Transverse colon (tissue), 4 donors: Measurements from ENCODE around the gene PPP1R2B. TPM values are rescaled to one million over a fixed set of nuclear protein-coding genes. Genes with fewer than 3 reads are reported as not detected.
A peak's percentile ranks its signal among the peaks of the same experiment; 100 is the strongest.

Source experiments
- DNase-seq: peaks from one replicate; pipeline ENCODE4 v3.0.0-alpha.2; 2019
- H3K27ac ChIP-seq, 4 donors: fragments of 200-600 bp; sonication (generic); 2 replicates each; pipeline ENCODE4 v1.5.1; 2016 to 2018; ENCODE audit warnings: inconsistent platforms in 4 of 4
- H3K27me3 ChIP-seq: fragments of 200-600 bp; sonication (generic); 2 replicates; pipeline ENCODE4 v1.5.1; 2017; ENCODE audit warnings: inconsistent platforms
- H3K36me3 ChIP-seq, 4 donors: fragments of 200-600 bp; sonication (generic); 2 replicates each; pipeline ENCODE4 v1.5.1; 2017 to 2019; ENCODE audit warnings: inconsistent platforms in 4 of 4
- H3K4me1 ChIP-seq, 4 donors: fragments of 200-600 bp; sonication (generic); 2 replicates each; pipeline ENCODE4 v1.5.1; 2017 to 2020; ENCODE audit warnings: inconsistent platforms in 4 of 4
- H3K4me3 ChIP-seq, 4 donors: fragments of 200-600 bp; sonication (generic); 1 replicate in 1 of 4; 2 replicates in 3 of 4; pipeline versions ENCODE4 v1.5.1 to v1.6.1; 2017 to 2019; ENCODE audit warnings: inconsistent platforms in 4 of 4
- H3K9me3 ChIP-seq, 2 donors: fragments of 200-600 bp; sonication (generic); 2 replicates each; pipeline ENCODE4 v1.5.1; 2017 to 2019; ENCODE audit warnings: inconsistent platforms in 2 of 2
- EP300 ChIP-seq: sonication (generic); formaldehyde crosslinking; IDR thresholded peaks from one replicate; pipeline ENCODE4 v1.6.1; 2017; ENCODE audit warnings: antibody characterized with exemption, low read depth
- POLR2A ChIP-seq: fragments of 450-650 bp; IDR thresholded peaks from one replicate; pipeline ENCODE4 v1.6.1; 2016; ENCODE audit warnings: antibody characterized with exemption, mild to moderate bottlenecking, moderate library complexity
- POLR2AphosphoS5 ChIP-seq, 3 donors: sonication (generic); formaldehyde crosslinking; IDR thresholded peaks; one replicate each; pipeline ENCODE4 v1.6.1; 2016; ENCODE audit warnings: antibody characterized with exemption in 3 of 3
- WGBS, 2 donors: methylation state at CpG; one replicate each; pipeline ENCODE4 v1.1.5; 2018; ENCODE audit warnings: low coverage in 1 of 2; 5-methylcytosine and 5-hydroxymethylcytosine counted together
- in situ Hi-C, 4 donors: fragments of 200-750 bp; cut with MboI; loops; one replicate each; pipeline versions ENCODE4 v1.15.0 to v1.15.1; 2017; ENCODE audit warnings: low sequenced_read_pairs in 3 of 4, low pct_ligation_motif_present in 1 of 4, low pct_unique_long_range_greater_than_20kb in 1 of 4
- intact Hi-C: fragments of 100-400 bp; cut with DNase I; formaldehyde crosslinking; loops from one replicate; pipeline ENCODE4 v1.15.1; 2023; ENCODE audit warnings: low total_unique reads
- total RNA-seq, 4 donors: library from RNA; depleted of rRNA; stranded (reverse); fragments of >200 nt; gene quantifications; one replicate each; pipeline ENCODE4 v1.1.0, GENCODE V29; 2016
- TF ChIP-seq, protein P1 (sequence below), 5 experiments: fragments of 200-600 bp in 3 of 5; fragments of 450-650 bp in 2 of 5; sonication (generic) in 3 of 5; IDR thresholded peaks; 1 replicate in 2 of 5; 2 replicates in 3 of 5; pipeline ENCODE4 v1.5.1; 2016 to 2017; ENCODE audit warnings: antibody characterized with exemption in 5 of 5, inconsistent platforms in 3 of 5, mild to moderate bottlenecking in 2 of 5, moderate library complexity in 1 of 5

Gene PPP1R2B
- total RNA-seq, 4 donors from 2014 or later, result not detected

DNA sequence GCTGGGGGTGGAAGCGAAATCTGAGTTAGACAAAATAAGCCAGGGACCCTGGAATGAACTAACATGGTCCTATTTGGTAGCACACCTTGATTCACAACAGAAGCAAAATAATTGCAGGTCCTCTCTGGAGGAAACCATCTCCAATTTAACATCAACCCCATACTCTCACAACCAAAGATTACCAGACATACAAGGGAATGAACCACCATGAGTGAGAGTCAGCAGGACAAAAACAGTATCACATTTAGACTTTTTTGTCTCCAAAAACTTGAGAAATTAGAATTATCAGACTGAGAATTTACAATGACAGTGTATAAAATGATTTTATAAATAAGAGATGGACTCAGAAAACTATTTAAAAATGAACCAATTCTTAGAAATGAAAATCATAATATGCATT, 21.1 kb downstream of the PPP1R2B start:
- TF ChIP-seq EP300 (no peak), POLR2A (no peak)
- Histone ChIP-seq H3K4me1 (no peaks in the 10 kb centered on the region), H3K4me3 (no peak overlapping the region), H3K9me3 (no peaks in the 10 kb centered on the region), H3K27ac (no peak overlapping the region), H3K36me3 (no peaks in the 10 kb centered on the region), H3K27me3 (no peaks in the 10 kb centered on the region)
- in situ Hi-C loops, result no loop called here
- WGBS, 2 donors, result 76 to 100% methylated on average over 1 of the region's 1 CpG
- no peak for DNase-seq
- intact Hi-C loops, result no loop called here

DNA sequence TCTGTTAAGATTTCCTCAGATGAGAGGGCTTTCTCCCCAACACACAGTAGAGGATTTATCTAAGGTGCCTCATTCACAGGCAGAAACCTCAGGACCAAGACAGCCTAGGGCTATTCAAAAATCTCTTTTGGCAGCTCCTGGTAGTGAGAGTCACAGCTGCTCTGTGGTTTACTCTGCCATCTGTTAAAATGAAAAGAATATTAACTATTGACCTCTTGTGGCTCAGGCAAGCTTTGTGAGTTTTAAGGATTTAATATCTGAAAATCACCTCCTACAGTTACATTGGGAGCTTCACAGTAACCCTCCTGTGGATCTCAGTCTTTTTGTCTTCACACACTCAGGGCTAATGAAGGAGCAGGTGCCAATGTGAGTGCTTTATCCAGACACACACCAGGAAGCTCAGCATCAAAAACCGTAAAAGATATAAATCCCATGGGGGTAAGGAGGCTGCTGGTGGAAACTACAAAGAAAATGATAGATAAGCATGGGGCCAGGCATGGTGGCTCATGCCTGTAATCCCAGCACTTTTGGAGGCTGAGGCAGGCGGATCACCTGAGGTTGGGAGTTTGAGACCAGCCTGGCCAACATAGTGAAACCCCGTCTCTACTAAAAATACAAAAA, 29.7 kb downstream of the PPP1R2B start:
- 73 to 75% methylated on average over 3 of the region's 3 CpGs for WGBS, 2 donors
- in situ Hi-C loops, result no loop called here
- intact Hi-C loops, result no loop called here

DNA sequence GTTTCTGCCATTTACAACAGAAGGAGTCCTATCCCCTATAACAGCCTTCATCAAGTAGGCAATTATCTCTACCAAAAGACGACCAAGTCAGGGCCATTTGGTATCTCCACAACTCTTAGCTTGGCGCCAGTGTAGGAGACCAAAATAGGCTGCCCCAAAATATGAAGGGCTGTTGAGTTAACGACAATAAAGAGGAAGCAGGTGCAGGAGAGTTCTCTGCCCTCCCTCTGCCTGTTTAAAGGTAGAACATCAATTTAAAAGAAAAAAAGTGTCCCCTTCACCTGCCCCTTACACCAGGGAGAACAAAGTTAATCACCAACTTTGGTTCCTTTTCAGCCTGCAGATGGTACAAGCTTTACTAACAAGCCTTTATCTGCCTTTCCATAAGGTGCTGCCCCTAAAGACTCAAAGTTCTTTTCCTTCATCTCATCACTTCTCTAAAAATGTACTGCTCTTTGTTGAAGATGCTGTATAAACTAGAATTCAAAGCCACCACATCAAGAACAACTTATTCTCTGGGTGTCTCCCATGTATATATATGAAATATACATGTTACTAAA, 33.3 kb downstream of the PPP1R2B start:
- WGBS, 2 donors, result 51% methylated on average over 3 of the region's 3 CpGs; no CpG with 5 or more reads in 1 of the 2 donors
- H3K27ac ChIP-seq, result no peak overlapping the region
- in situ Hi-C loops (no loop called here), intact Hi-C loops (no loop called here)
- DNase-seq, result no peak
- no peaks in the 10 kb centered on the region for H3K9me3 ChIP-seq
- H3K36me3 ChIP-seq, result no peaks in the 10 kb centered on the region
- H3K4me1 ChIP-seq, result no peaks in the 10 kb centered on the region
- TF ChIP-seq, protein P1, sequence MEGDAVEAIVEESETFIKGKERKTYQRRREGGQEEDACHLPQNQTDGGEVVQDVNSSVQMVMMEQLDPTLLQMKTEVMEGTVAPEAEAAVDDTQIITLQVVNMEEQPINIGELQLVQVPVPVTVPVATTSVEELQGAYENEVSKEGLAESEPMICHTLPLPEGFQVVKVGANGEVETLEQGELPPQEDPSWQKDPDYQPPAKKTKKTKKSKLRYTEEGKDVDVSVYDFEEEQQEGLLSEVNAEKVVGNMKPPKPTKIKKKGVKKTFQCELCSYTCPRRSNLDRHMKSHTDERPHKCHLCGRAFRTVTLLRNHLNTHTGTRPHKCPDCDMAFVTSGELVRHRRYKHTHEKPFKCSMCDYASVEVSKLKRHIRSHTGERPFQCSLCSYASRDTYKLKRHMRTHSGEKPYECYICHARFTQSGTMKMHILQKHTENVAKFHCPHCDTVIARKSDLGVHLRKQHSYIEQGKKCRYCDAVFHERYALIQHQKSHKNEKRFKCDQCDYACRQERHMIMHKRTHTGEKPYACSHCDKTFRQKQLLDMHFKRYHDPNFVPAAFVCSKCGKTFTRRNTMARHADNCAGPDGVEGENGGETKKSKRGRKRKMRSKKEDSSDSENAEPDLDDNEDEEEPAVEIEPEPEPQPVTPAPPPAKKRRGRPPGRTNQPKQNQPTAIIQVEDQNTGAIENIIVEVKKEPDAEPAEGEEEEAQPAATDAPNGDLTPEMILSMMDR (IDR thresholded peaks at IDR 0.05), result no peak
- no peak for TF ChIP-seq POLR2A
- TF ChIP-seq POLR2AphosphoS5 (IDR thresholded peaks at IDR 0.05), result no peak
- TF ChIP-seq EP300, result no peak
- H3K27me3 ChIP-seq, result no peaks in the 10 kb centered on the region
- no peak overlapping the region for H3K4me3 ChIP-seq

More for the DNA sequence above, 29.7 kb downstream of the PPP1R2B start:
- H3K27ac ChIP-seq, result peak overlapping the region in 1 of 4 donors; percentile 17
- no peaks in the 10 kb centered on the region for H3K36me3 ChIP-seq
- no peaks in the 10 kb centered on the region for H3K27me3 ChIP-seq
- DNase-seq, result peak; percentile 20
- no peaks in the 10 kb centered on the region for H3K9me3 ChIP-seq
- H3K4me3 ChIP-seq, result no peak overlapping the region
- TF ChIP-seq POLR2AphosphoS5 (IDR thresholded peaks at IDR 0.05) (no peak), POLR2A (no peak)
- TF ChIP-seq, protein P1 (IDR thresholded peaks at IDR 0.05), result no peak
- no peaks in the 10 kb centered on the region for H3K4me1 ChIP-seq

DNA sequence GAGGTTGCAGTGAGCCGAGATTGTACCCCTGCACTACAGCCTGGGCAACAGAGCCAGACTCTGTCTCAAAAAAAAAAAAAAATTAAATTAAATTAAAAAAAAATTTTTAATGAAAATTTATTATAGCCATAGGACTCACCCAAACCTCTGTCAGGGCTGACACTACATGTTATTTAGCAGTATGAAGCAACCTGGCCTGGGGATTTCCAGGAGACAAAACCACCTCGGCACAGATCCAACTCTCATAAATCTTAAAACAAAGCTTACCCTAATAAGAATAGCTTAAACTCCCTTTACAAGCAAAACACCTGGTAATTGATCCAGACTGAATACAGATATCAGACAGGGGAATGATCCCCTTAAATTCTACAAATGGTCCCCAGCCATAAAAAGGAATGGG, 38.4 kb downstream of the PPP1R2B start:
- H3K4me3 ChIP-seq, result no peak overlapping the region

More for the DNA sequence above, 38.4 kb downstream of the PPP1R2B start:
- WGBS, 2 donors, result 59 to 68% methylated on average over 2 of the region's 2 CpGs
- intact Hi-C loops (loop anchor here (1.0 kb wide), 1 partner anchor 10 kb away; no protein-coding TSS in a partner anchor), in situ Hi-C loops (no loop called here)
- Histone ChIP-seq H3K9me3 (no peaks in the 10 kb centered on the region), H3K36me3 (no peaks in the 10 kb centered on the region), H3K27me3 (no peaks in the 10 kb centered on the region), H3K4me1 (no peaks in the 10 kb centered on the region), H3K27ac (no peak overlapping the region)
- no peak for DNase-seq
- TF ChIP-seq EP300 (no peak), POLR2A (no peak), POLR2AphosphoS5 (IDR thresholded peaks at IDR 0.05) (no peak)
- TF ChIP-seq, protein P1 (IDR thresholded peaks at IDR 0.05), result no peak
